Activated CD4-positive, alpha-beta T cell treated with anti-CD3 and anti-CD28 coated beads, Interleukin-2, amount 10 ng/mL, durations not matched to agents 7 days and 5 days (primary cell): ENCODE results near the gene RNF213. TPM values are rescaled to one million over a fixed set of nuclear protein-coding genes. Genes with fewer than 3 reads are reported as not detected.
"Not testable (repeated sequence)": the region's sequence is repeated elsewhere in the genome, so short reads cannot be mapped to it uniquely, and the experiment has no call there.

Source experiments
- CTCF ChIA-PET: fragments of 350-600 bp; sonication (Branson Sonifier 250); formaldehyde crosslinking; loops from one replicate; lab custom pipeline; 2021; ENCODE audit warnings: antibody characterized with exemption; lab: Charles Lee
- POLR2A ChIA-PET: fragments of 350-600 bp; sonication (Branson Sonifier 250); formaldehyde crosslinking; loops from one replicate; lab custom pipeline; 2021; ENCODE audit warnings: antibody characterized with exemption; lab: Charles Lee
- DNase-seq: peaks from one replicate; pipeline ENCODE4 v3.0.0-alpha.2; 2020
- H3K27ac Mint-ChIP-seq: one replicate; pipeline ENCODE4 v1.8.0; 2021; ENCODE audit warnings: mild to moderate bottlenecking, moderate library complexity, mixed read lengths
- H3K27me3 Mint-ChIP-seq: one replicate; pipeline ENCODE4 v1.8.0; 2021; ENCODE audit warnings: mixed read lengths
- H3K36me3 Mint-ChIP-seq: one replicate; pipeline ENCODE4 v1.8.0; 2021; ENCODE audit warnings: low read depth, mixed read lengths
- H3K4me1 Mint-ChIP-seq: one replicate; pipeline ENCODE4 v1.8.0; 2021; ENCODE audit warnings: mixed read lengths
- H3K4me3 Mint-ChIP-seq: one replicate; pipeline ENCODE4 v1.8.0; 2021; ENCODE audit warnings: mild to moderate bottlenecking, moderate library complexity, mixed read lengths
- H3K9me3 Mint-ChIP-seq: one replicate; pipeline ENCODE4 v1.8.0; 2021; ENCODE audit warnings: mixed read lengths
- total RNA-seq, 2 experiments: library from RNA; stranded (reverse); gene quantifications; one replicate each; pipeline ENCODE4 v1.2.3, GENCODE V29; 2021

RNF213 gene
- total RNA-seq, 2 experiments from 2014 or later: 579 to 602 TPM

DNA sequence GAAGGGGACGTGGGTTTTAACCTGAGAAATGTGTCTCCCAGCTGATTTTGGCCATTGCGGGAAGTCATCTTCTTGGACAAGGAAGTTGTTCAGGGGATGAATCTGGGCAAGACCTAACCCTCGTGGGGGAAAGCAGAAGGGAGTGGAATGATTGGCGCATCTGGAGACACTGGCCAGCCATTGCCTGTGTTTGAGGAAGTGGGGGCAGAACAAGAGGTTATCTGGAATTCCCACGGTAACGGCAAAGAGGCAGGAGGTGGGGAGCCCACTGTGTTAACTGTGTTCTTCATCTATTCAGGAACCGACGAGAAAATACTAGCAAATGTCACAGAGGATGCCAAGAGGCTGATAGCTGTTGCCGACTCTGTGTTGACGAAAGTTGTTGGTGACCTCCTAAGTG is 66.9 kb downstream of the RNF213 start:
- DNase-seq: no peak
- H3K27ac Mint-ChIP-seq: no peak overlapping the region
- no peak overlapping the region for H3K4me3 Mint-ChIP-seq
- ChIA-PET POLR2A (no interaction called here), CTCF (no interaction called here)
- H3K4me1 Mint-ChIP-seq: peaks cover 28% of the 10 kb centered on the region
- H3K36me3 Mint-ChIP-seq: peaks cover 93% of the 10 kb centered on the region
- H3K27me3 Mint-ChIP-seq: no peaks in the 10 kb centered on the region
- no peaks in the 10 kb centered on the region for H3K9me3 Mint-ChIP-seq

GRCh38 chr17:80328634-80329380 is 68.2 kb downstream of the RNF213 start:
- POLR2A ChIA-PET: no interaction called here
- H3K27ac Mint-ChIP-seq: peak overlapping the region; percentile 27
- no peaks in the 10 kb centered on the region for H3K9me3 Mint-ChIP-seq
- H3K36me3 Mint-ChIP-seq: peaks cover 87% of the 10 kb centered on the region
- no peak for DNase-seq
- no peaks in the 10 kb centered on the region for H3K27me3 Mint-ChIP-seq
- H3K4me1 Mint-ChIP-seq: peaks cover 26% of the 10 kb centered on the region
- CTCF ChIA-PET: no interaction called here
- no peak overlapping the region for H3K4me3 Mint-ChIP-seq

GRCh38 chr17:80329421-80329820 is 68.8 kb downstream of the RNF213 start:
- H3K4me3 Mint-ChIP-seq, CTCF ChIA-PET, DNase-seq, POLR2A ChIA-PET, H3K9me3 Mint-ChIP-seq, H3K27me3 Mint-ChIP-seq: not testable (repeated sequence)
- peaks cover 24% of the 10 kb centered on the region for H3K4me1 Mint-ChIP-seq
- H3K27ac Mint-ChIP-seq: peak overlapping the region; percentile 27
- peaks cover 89% of the 10 kb centered on the region for H3K36me3 Mint-ChIP-seq

DNA sequence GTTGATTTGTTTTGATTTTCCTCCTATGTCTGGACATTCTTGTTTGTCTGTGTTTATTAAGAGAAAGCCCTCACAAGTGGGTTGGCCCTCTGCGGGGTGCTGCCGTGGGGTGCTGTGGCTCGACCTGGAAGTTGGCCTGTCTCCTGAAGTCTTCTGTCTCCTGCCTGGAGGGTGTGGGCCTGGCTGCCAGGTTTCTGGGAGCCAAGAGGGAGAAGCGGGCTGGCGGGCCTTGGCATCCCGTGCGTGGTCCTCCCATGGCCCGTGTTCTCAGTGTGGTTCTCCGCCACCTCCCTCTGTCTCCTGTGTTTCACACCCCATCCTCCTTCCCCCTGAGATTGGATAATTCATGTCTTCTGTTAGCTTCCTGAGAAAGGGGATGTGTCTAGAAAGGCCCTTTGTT is 69.6 kb downstream of the RNF213 start:
- H3K9me3 Mint-ChIP-seq: no peaks in the 10 kb centered on the region
- POLR2A ChIA-PET: no interaction called here
- CTCF ChIA-PET: interaction anchor here (0.7 to 1.4 kb wide), 2 partner anchors 21 to 112 kb away, joined by 3 read pairs; no protein-coding TSS in a partner anchor

DNA sequence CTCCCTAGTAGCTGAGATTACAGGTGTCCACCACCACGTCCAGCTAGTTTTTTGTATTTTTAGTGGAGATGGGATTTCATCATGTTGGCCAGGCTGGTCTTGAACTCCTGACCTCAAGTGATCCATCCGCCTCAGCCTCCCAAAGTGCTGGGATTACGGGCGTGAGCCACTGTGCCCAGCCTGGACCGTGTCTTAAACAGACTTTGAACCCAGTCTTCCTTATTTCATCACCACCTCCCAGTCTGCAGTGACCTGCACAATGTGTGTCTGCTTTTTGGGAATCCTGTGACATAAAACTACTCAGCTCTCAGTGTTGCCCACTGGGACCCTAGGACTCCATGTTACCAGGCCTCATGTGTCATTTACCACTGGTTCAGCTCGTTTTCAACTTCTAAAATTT is 70.3 kb downstream of the RNF213 start:
- DNase-seq, H3K27ac Mint-ChIP-seq, H3K27me3 Mint-ChIP-seq, POLR2A ChIA-PET, H3K9me3 Mint-ChIP-seq, H3K4me3 Mint-ChIP-seq: not testable (repeated sequence)
- CTCF ChIA-PET: interaction anchor here (1.0 to 1.5 kb wide), 3 partner anchors 15 to 40 kb away, joined by 3 to 4 read pairs (median 3); no protein-coding TSS in a partner anchor
- Mint-ChIP-seq H3K36me3 (peaks cover 85% of the 10 kb centered on the region), H3K4me1 (peaks cover 24% of the 10 kb centered on the region)

More for the DNA sequence above, 69.6 kb downstream of the RNF213 start:
- H3K4me1 Mint-ChIP-seq: peaks cover 24% of the 10 kb centered on the region
- DNase-seq: no peak
- no peak overlapping the region for H3K4me3 Mint-ChIP-seq
- H3K27me3 Mint-ChIP-seq: no peaks in the 10 kb centered on the region
- H3K27ac Mint-ChIP-seq: no peak overlapping the region
- H3K36me3 Mint-ChIP-seq: peaks cover 84% of the 10 kb centered on the region

GRCh38 chr17:80331820-80332219 is 71.2 kb downstream of the RNF213 start:
- peaks cover 84% of the 10 kb centered on the region for H3K36me3 Mint-ChIP-seq
- POLR2A ChIA-PET: no interaction called here
- H3K27me3 Mint-ChIP-seq: no peaks in the 10 kb centered on the region
- H3K9me3 Mint-ChIP-seq: no peaks in the 10 kb centered on the region
- H3K4me1 Mint-ChIP-seq: peaks cover 20% of the 10 kb centered on the region
- CTCF ChIA-PET: interaction anchor here (0.5 to 1.5 kb wide), 3 partner anchors 14 to 243 kb away, joined by 3 read pairs; no protein-coding TSS in a partner anchor
- no peak overlapping the region for H3K4me3 Mint-ChIP-seq
- DNase-seq: no peak
- H3K27ac Mint-ChIP-seq: no peak overlapping the region

GRCh38 chr17:80337195-80337895 is 76.7 kb downstream of the RNF213 start:
- Mint-ChIP-seq H3K27ac (no peak overlapping the region), H3K27me3 (no peaks in the 10 kb centered on the region), H3K9me3 (no peaks in the 10 kb centered on the region), H3K4me3 (no peak overlapping the region), H3K4me1 (no peaks in the 10 kb centered on the region), H3K36me3 (peaks cover 67% of the 10 kb centered on the region)
- ChIA-PET POLR2A (no interaction called here), CTCF (interaction anchor here (1.4 kb wide), 1 partner anchor 13 kb away, joined by 3 read pairs; no protein-coding TSS in a partner anchor)
- DNase-seq: no peak

DNA sequence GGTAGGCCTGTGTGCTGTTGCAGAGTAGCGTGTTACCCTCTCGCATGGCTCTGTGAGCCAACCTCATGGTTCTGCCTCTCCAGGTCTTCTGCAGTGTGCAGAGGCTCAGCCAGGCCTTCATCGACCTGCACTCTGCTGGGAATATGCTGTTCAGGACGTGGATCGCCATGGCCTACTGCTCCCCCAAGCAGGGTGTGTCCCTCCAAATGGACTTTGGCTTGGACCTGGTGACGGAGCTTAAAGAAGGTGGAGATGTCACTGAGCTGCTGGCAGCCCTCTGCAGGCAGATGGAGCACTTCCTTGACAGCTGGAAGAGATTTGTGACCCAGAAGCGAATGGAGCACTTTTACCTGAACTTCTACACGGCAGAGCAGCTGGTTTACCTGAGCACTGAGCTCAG is 78.5 kb downstream of the RNF213 start:
- no peak overlapping the region for H3K27ac Mint-ChIP-seq
- no peaks in the 10 kb centered on the region for H3K27me3 Mint-ChIP-seq
- peaks cover 70% of the 10 kb centered on the region for H3K36me3 Mint-ChIP-seq
- no peaks in the 10 kb centered on the region for H3K9me3 Mint-ChIP-seq
- H3K4me1 Mint-ChIP-seq: peaks cover 3% of the 10 kb centered on the region
- no peak overlapping the region for H3K4me3 Mint-ChIP-seq
- POLR2A ChIA-PET: no interaction called here
- CTCF ChIA-PET: interaction anchor here (1.0 kb wide), 1 partner anchor 26 kb away, joined by 4 read pairs; no protein-coding TSS in a partner anchor
- no peak for DNase-seq

DNA sequence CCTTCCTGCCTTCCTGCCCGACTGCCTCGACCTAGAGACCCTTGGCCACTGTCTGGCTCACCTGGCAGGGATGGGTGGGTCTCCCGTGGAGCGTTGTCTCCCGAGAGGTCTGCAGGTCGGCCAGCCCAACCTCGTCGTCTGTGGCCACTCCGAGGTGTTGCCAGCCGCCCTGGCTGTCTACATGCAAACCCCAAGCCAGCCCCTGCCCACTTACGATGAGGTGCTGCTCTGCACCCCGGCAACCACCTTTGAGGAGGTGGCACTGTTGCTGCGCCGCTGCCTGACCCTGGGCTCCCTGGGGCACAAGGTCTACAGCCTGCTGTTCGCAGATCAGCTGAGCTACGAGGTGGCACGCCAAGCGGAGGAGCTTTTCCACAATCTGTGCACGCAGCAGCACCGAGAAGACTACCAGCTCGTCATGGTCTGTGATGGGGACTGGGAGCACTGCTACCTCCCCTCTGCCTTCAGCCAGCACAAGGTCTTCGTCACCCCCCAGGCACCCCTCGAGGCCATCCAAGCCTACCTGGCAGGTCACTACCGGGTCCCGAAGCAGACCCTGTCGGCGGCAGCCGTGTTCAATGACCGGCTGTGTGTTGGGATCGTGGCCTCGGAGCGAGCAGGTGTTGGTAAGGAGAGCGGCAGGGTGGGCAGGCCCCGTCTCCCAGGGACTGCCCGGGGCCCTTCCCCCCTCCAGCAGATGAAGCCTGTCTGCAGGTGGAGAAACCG is 79.2 kb downstream of the RNF213 start:
- H3K4me1 Mint-ChIP-seq: peaks cover 5% of the 10 kb centered on the region
- H3K27me3 Mint-ChIP-seq: no peaks in the 10 kb centered on the region
- ChIA-PET CTCF (interaction anchor here (1.0 kb wide), 1 partner anchor 25 kb away, joined by 4 read pairs; no protein-coding TSS in a partner anchor), POLR2A (no interaction called here)
- DNase-seq: no peak
- H3K36me3 Mint-ChIP-seq: peaks cover 74% of the 10 kb centered on the region
- H3K4me3 Mint-ChIP-seq: no peak overlapping the region
- no peaks in the 10 kb centered on the region for H3K9me3 Mint-ChIP-seq
- H3K27ac Mint-ChIP-seq: no peak overlapping the region

GRCh38 chr17:80345321-80345720 is 84.7 kb downstream of the RNF213 start:
- POLR2A ChIA-PET: no interaction called here
- DNase-seq: no peak
- H3K27me3 Mint-ChIP-seq: no peaks in the 10 kb centered on the region
- no peak overlapping the region for H3K4me3 Mint-ChIP-seq
- no peak overlapping the region for H3K27ac Mint-ChIP-seq
- peaks cover 5% of the 10 kb centered on the region for H3K4me1 Mint-ChIP-seq
- CTCF ChIA-PET: interaction anchor here (0.7 to 1.0 kb wide), 2 partner anchors 14 to 32 kb away, joined by 3 to 5 read pairs; no protein-coding TSS in a partner anchor
- peaks cover 85% of the 10 kb centered on the region for H3K36me3 Mint-ChIP-seq
- H3K9me3 Mint-ChIP-seq: no peaks in the 10 kb centered on the region

GRCh38 chr17:80345841-80346497 is 85.3 kb downstream of the RNF213 start:
- Mint-ChIP-seq H3K36me3 (peaks cover 91% of the 10 kb centered on the region), H3K9me3 (no peaks in the 10 kb centered on the region), H3K27ac (no peak overlapping the region), H3K27me3 (no peaks in the 10 kb centered on the region), H3K4me3 (no peak overlapping the region), H3K4me1 (peaks cover 5% of the 10 kb centered on the region)
- CTCF ChIA-PET: interaction anchor here (0.7 to 1.0 kb wide), 2 partner anchors 14 to 31 kb away, joined by 3 to 5 read pairs; no protein-coding TSS in a partner anchor
- DNase-seq: no peak
- POLR2A ChIA-PET: no interaction called here
